Neutrophil (primary cell): ENCODE results near the gene CIAO3.

Source experiments
- H3K27ac ChIP-seq: fragments of 200-600 bp; sonication (generic); 2 replicates; pipeline ENCODE4 v1.5.1; 2016; ENCODE audit warnings: mild to moderate bottlenecking, moderate library complexity
- H3K27me3 ChIP-seq: fragments of 200-600 bp; sonication (generic); 2 replicates; pipeline ENCODE4 v1.6.0; 2016; ENCODE audit warnings: mild to moderate bottlenecking
- H3K36me3 ChIP-seq: fragments of 200-600 bp; sonication (generic); 2 replicates; pipeline ENCODE4 v1.5.1; 2017
- H3K4me1 ChIP-seq, 2 experiments: fragments of 200-600 bp in 1 of 2; sonication (generic) in 1 of 2; 1 replicate in 1 of 2; 2 replicates in 1 of 2; pipeline versions ENCODE4 v1.5.1 to v1.6.1; 2013 to 2016; ENCODE audit warnings: low read depth in 1 of 2, low read length in 1 of 2, mild to moderate bottlenecking in 1 of 2, moderate library complexity in 1 of 2; ENCODE audit not compliant: control insufficient read depth in 1 of 2, insufficient read depth in 1 of 2
- H3K4me3 ChIP-seq, 2 experiments: fragments of 200-600 bp in 1 of 2; sonication (generic) in 1 of 2; 1 replicate in 1 of 2; 2 replicates in 1 of 2; pipeline ENCODE4 v1.5.1; 2013 to 2016; ENCODE audit warnings: low read depth in 1 of 2, low read length in 1 of 2, mild to moderate bottlenecking in 1 of 2, moderate library complexity in 1 of 2
- H3K9me3 ChIP-seq: fragments of 200-600 bp; sonication (generic); 2 replicates; pipeline ENCODE4 v1.5.1; 2016
- TF ChIP-seq, protein P1 (sequence below): fragments of 200-600 bp; sonication (generic); IDR thresholded peaks from 2 replicates; pipeline ENCODE4 v1.5.1; 2016; ENCODE audit warnings: antibody characterized with exemption

The CIAO3 gene

GRCh38 chr16:739560-740458, 988 bp downstream of the CIAO3 start:
- H3K27ac ChIP-seq, result no peak overlapping the region
- H3K4me3 ChIP-seq, result peak overlapping the region; percentile 77 to 82
- peaks cover 27% of the 10 kb centered on the region for H3K36me3 ChIP-seq
- H3K4me1 ChIP-seq, result peaks cover 12 to 15% of the 10 kb centered on the region in 2 experiments
- TF ChIP-seq, protein P1, sequence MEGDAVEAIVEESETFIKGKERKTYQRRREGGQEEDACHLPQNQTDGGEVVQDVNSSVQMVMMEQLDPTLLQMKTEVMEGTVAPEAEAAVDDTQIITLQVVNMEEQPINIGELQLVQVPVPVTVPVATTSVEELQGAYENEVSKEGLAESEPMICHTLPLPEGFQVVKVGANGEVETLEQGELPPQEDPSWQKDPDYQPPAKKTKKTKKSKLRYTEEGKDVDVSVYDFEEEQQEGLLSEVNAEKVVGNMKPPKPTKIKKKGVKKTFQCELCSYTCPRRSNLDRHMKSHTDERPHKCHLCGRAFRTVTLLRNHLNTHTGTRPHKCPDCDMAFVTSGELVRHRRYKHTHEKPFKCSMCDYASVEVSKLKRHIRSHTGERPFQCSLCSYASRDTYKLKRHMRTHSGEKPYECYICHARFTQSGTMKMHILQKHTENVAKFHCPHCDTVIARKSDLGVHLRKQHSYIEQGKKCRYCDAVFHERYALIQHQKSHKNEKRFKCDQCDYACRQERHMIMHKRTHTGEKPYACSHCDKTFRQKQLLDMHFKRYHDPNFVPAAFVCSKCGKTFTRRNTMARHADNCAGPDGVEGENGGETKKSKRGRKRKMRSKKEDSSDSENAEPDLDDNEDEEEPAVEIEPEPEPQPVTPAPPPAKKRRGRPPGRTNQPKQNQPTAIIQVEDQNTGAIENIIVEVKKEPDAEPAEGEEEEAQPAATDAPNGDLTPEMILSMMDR, result no peak
- no peaks in the 10 kb centered on the region for H3K9me3 ChIP-seq
- H3K27me3 ChIP-seq, result no peaks in the 10 kb centered on the region

DNA sequence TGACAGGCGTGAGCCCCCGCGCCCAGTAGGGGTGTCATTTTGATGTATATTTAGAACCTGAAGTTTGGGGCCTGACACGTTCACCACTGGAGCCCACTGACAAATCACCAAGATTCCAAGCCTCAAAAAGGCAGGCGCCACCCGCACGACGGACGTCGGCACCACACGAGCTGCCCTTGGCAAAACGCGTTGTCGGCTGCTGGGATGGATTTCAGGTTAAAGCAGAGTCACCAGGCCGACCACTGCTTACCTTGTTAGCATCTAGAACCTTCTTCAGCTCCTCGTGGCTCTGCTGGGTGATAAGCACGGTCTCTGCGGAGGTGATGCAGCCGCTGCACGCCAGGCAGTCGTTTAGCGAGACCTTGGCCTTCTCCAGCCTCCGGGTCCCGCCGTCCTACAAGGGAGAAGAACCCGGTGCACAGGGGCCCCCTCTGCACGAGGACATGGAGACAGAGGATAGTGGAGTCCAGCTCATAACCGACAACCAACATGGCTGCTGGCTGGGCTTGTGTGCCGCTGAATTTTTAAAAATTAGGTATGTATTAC, 3.8 kb downstream of the CIAO3 start:
- Histone ChIP-seq H3K4me3 (no peak overlapping the region), H3K4me1 (peaks cover 12 to 15% of the 10 kb centered on the region in 2 experiments), H3K36me3 (peaks cover 55% of the 10 kb centered on the region), H3K27ac (no peak overlapping the region), H3K27me3 (no peaks in the 10 kb centered on the region), H3K9me3 (no peaks in the 10 kb centered on the region)
- TF ChIP-seq, protein P1, result no peak

GRCh38 chr16:735982-736453, 4.8 kb downstream of the CIAO3 start:
- Histone ChIP-seq H3K4me3 (no peak overlapping the region), H3K27me3 (no peaks in the 10 kb centered on the region), H3K9me3 (no peaks in the 10 kb centered on the region), H3K36me3 (peaks cover 65% of the 10 kb centered on the region), H3K27ac (no peak overlapping the region), H3K4me1 (peaks cover 8 to 10% of the 10 kb centered on the region in 2 experiments)
- TF ChIP-seq, protein P1, result no peak

- H3K9me3 ChIP-seq, result no peaks in the 10 kb centered on the region
- H3K27me3 ChIP-seq, result no peaks in the 10 kb centered on the region
- H3K36me3 ChIP-seq, result peaks cover 72% of the 10 kb centered on the region
- TF ChIP-seq, protein P1, result no peak
- peaks cover 4 to 5% of the 10 kb centered on the region in 2 experiments for H3K4me1 ChIP-seq
- H3K27ac ChIP-seq, result no peak overlapping the region
- no peak overlapping the region for H3K4me3 ChIP-seq
Observed at GRCh38 chr16:734981-735881, 5.6 kb downstream of the CIAO3 start.

GRCh38 chr16:734208-734980, 6.4 kb downstream of the CIAO3 start:
- H3K9me3 ChIP-seq, result no peaks in the 10 kb centered on the region
- peaks cover 5% of the 10 kb centered on the region for H3K27me3 ChIP-seq
- TF ChIP-seq, protein P1, result no peak
- peaks cover 76% of the 10 kb centered on the region for H3K36me3 ChIP-seq
- H3K4me3 ChIP-seq, result no peak overlapping the region
- no peaks in the 10 kb centered on the region for H3K4me1 ChIP-seq
- H3K27ac ChIP-seq, result no peak overlapping the region
